Tibial nerve (tissue), 4 donors: ENCODE results near the gene SCIMP. TPM values are rescaled to one million over a fixed set of nuclear protein-coding genes. Genes with fewer than 3 reads are reported as not detected.

Experiments used
- DNase-seq, 2 donors: peaks; one replicate each; pipeline ENCODE4 v3.0.0-alpha.2; 2019; ENCODE audit warnings: low spot score in 2 of 2
- H3K27ac ChIP-seq, 4 donors: fragments of 200-600 bp; sonication (generic) in 3 of 4; one replicate each; pipeline ENCODE4 v1.5.1; 2017 to 2019; ENCODE audit warnings: mild to moderate bottlenecking in 1 of 4
- H3K27me3 ChIP-seq, 2 donors: fragments of 200-600 bp; sonication (generic) in 1 of 2; one replicate each; pipeline versions ENCODE4 v1.5.1 to v1.6.0; 2017 to 2019
- H3K36me3 ChIP-seq, 3 donors: fragments of 200-600 bp; sonication (generic); one replicate each; pipeline ENCODE4 v1.5.1; 2018 to 2019
- H3K4me1 ChIP-seq, 4 donors: fragments of 200-600 bp; sonication (generic) in 3 of 4; one replicate each; pipeline ENCODE4 v1.5.1; 2017 to 2019
- H3K4me3 ChIP-seq, 4 donors: fragments of 200-600 bp; sonication (generic) in 3 of 4; one replicate each; pipeline ENCODE4 v1.5.1; 2017 to 2019; ENCODE audit warnings: mild to moderate bottlenecking in 1 of 4, moderate library complexity in 1 of 4
- H3K9me3 ChIP-seq, 4 donors: fragments of 200-600 bp; sonication (generic) in 3 of 4; one replicate each; pipeline ENCODE4 v1.5.1; 2017 to 2019
- CTCF ChIP-seq, 5 experiments: fragments of 200-600 bp in 3 of 5; fragments of 450-650 bp in 2 of 5; sonication (generic) in 3 of 5; IDR thresholded peaks; one replicate each; pipeline ENCODE4 v1.5.1; 2016 to 2019; ENCODE audit warnings: antibody characterized with exemption in 5 of 5, mild to moderate bottlenecking in 3 of 5, moderate library complexity in 2 of 5
- EP300 ChIP-seq, 2 donors: sonication (generic); formaldehyde crosslinking; IDR thresholded peaks; one replicate each; pipeline ENCODE4 v1.6.1; 2017; ENCODE audit warnings: antibody characterized with exemption in 2 of 2, mild to moderate bottlenecking in 1 of 2
- POLR2A ChIP-seq, 2 donors: fragments of 450-650 bp; IDR thresholded peaks; one replicate each; pipeline ENCODE4 v1.6.1; 2017; ENCODE audit warnings: antibody characterized with exemption in 2 of 2, mild to moderate bottlenecking in 2 of 2, moderate library complexity in 2 of 2
- WGBS, 2 donors: methylation state at CpG; one replicate each; pipeline ENCODE4 v1.1.5; 2018; 5-methylcytosine and 5-hydroxymethylcytosine counted together
- total RNA-seq, 4 donors: library from RNA; depleted of rRNA; stranded (reverse); fragments of >200 nt; gene quantifications; one replicate each; pipeline ENCODE4 v1.1.0, GENCODE V29; 2016

The SCIMP gene
- total RNA-seq, 4 donors from 2014 or later: 0.84 to 3.0 (median 1.5) TPM

GRCh38 chr17:5272322-5272721, 37.7 kb upstream of the SCIMP start:
- 75 to 77% methylated on average over 6 of the region's 6 CpGs for WGBS, 2 donors
- Histone ChIP-seq H3K4me1 (no peaks in the 10 kb centered on the region), H3K9me3 (peaks cover 0 to 6% (median 0%) of the 10 kb centered on the region in 4 donors), H3K27me3 (no peaks in the 10 kb centered on the region), H3K4me3 (no peak overlapping the region), H3K36me3 (no peaks in the 10 kb centered on the region), H3K27ac (no peak overlapping the region)
- DNase-seq: no peak
- TF ChIP-seq EP300 (IDR thresholded peaks at IDR 0.05) (no peak), CTCF (IDR thresholded peaks at IDR 0.05) (no peak), POLR2A (IDR thresholded peaks at IDR 0.05) (no peak)

GRCh38 chr17:5269241-5269960, 34.7 kb upstream of the SCIMP start:
- no peak for TF ChIP-seq CTCF (IDR thresholded peaks at IDR 0.05)
- H3K9me3 ChIP-seq: peaks cover 0 to 6% (median 0%) of the 10 kb centered on the region in 4 donors
- no peak for DNase-seq
- no peaks in the 10 kb centered on the region for H3K36me3 ChIP-seq
- no peaks in the 10 kb centered on the region for H3K27me3 ChIP-seq
- no peaks in the 10 kb centered on the region for H3K4me1 ChIP-seq
- no peak overlapping the region for H3K27ac ChIP-seq
- no peak overlapping the region for H3K4me3 ChIP-seq
- WGBS, 2 donors: 55 to 60% methylated on average over 4 of the region's 4 CpGs

- no peaks in the 10 kb centered on the region for H3K27me3 ChIP-seq
- no peaks in the 10 kb centered on the region for H3K4me1 ChIP-seq
- no peak overlapping the region for H3K27ac ChIP-seq
- WGBS, 2 donors: 62 to 84% methylated on average over 3 of the region's 3 CpGs
- H3K9me3 ChIP-seq: peaks cover 0 to 6% (median 0%) of the 10 kb centered on the region in 4 donors
- no peaks in the 10 kb centered on the region for H3K36me3 ChIP-seq
- TF ChIP-seq EP300 (IDR thresholded peaks at IDR 0.05) (no peak), CTCF (IDR thresholded peaks at IDR 0.05) (no peak), POLR2A (IDR thresholded peaks at IDR 0.05) (no peak)
- no peak overlapping the region for H3K4me3 ChIP-seq
- no peak for DNase-seq
Observed at GRCh38 chr17:5264893-5265292, 30.2 kb upstream of the SCIMP start.

GRCh38 chr17:5263441-5263840, 28.8 kb upstream of the SCIMP start:
- Histone ChIP-seq H3K4me1 (no peaks in the 10 kb centered on the region), H3K36me3 (no peaks in the 10 kb centered on the region), H3K9me3 (peaks cover 0 to 6% (median 0%) of the 10 kb centered on the region in 4 donors), H3K27ac (no peak overlapping the region), H3K4me3 (no peak overlapping the region), H3K27me3 (no peaks in the 10 kb centered on the region)
- no peak for DNase-seq
- TF ChIP-seq CTCF (IDR thresholded peaks at IDR 0.05) (no peak), POLR2A (IDR thresholded peaks at IDR 0.05) (no peak), EP300 (IDR thresholded peaks at IDR 0.05) (no peak)
- 91 to 95% methylated on average over 6 of the region's 6 CpGs for WGBS, 2 donors

GRCh38 chr17:5262416-5262991, 27.8 kb upstream of the SCIMP start:
- no peak overlapping the region for H3K4me3 ChIP-seq
- H3K36me3 ChIP-seq: no peaks in the 10 kb centered on the region
- TF ChIP-seq POLR2A (IDR thresholded peaks at IDR 0.05): no peak
- TF ChIP-seq CTCF (IDR thresholded peaks at IDR 0.05): no peak
- no peak for TF ChIP-seq EP300 (IDR thresholded peaks at IDR 0.05)
- no peaks in the 10 kb centered on the region for H3K4me1 ChIP-seq
- WGBS, 2 donors: 31% methylated on average over 2 of the region's 2 CpGs
- H3K27ac ChIP-seq: no peak overlapping the region
- peaks cover 0 to under 1% (median 0%) of the 10 kb centered on the region in 4 donors for H3K9me3 ChIP-seq
- DNase-seq: no peak
- no peaks in the 10 kb centered on the region for H3K27me3 ChIP-seq
